ENCODE data around the gene NEUROD1.

The NEUROD1 gene

GRCh38 chr2:181679544-181679979, 755 bp downstream of the NEUROD1 start:
- DNase-seq, result no peak

GRCh38 chr2:181678861-181679543, 1.3 kb downstream of the NEUROD1 start:
- no peak for DNase-seq

- peak; percentile 82 for DNase-seq
Measured at GRCh38 chr2:181677912-181678586, 2.3 kb downstream of the NEUROD1 start.

GRCh38 chr2:181675254-181675653, 5.1 kb downstream of the NEUROD1 start:
- no peak for DNase-seq

- DNase-seq, result no peak
Measured at GRCh38 chr2:181674461-181674860, 5.9 kb downstream of the NEUROD1 start.

- DNase-seq, result no peak
Measured at GRCh38 chr2:181673173-181673572, 7.1 kb downstream of the NEUROD1 start.

- DNase-seq, result no peak
Measured at GRCh38 chr2:181672255-181673008, 7.9 kb downstream of the NEUROD1 start.

GRCh38 chr2:181670632-181671031, 9.7 kb downstream of the NEUROD1 start:
- DNase-seq, result no peak

GRCh38 chr2:181667234-181667633, 13.1 kb downstream of the NEUROD1 start:
- no peak for DNase-seq

- no peak for DNase-seq
Measured at GRCh38 chr2:181662287-181662686, 18.0 kb downstream of the NEUROD1 start.

GRCh38 chr2:181660181-181660580, 20.1 kb downstream of the NEUROD1 start:
- DNase-seq, result no peak

- no peak for DNase-seq
Measured at GRCh38 chr2:181658444-181658843, 21.9 kb downstream of the NEUROD1 start.

GRCh38 chr2:181657379-181657778, 22.9 kb downstream of the NEUROD1 start:
- DNase-seq, result no peak

- peak; percentile 62 for DNase-seq
Measured at GRCh38 chr2:181656450-181657291, 23.6 kb downstream of the NEUROD1 start, which contains the start of gene CERKL. TSS of gene CERKL (minus strand) at chr2:181657105. CDS start at chr2:181657006, 99 bp downstream.

- DNase-seq, result no peak
Measured at GRCh38 chr2:181655519-181655918, 24.8 kb downstream of the NEUROD1 start.

GRCh38 chr2:181649436-181649979, 30.8 kb downstream of the NEUROD1 start:
- no peak for DNase-seq

- DNase-seq, result no peak
Measured at GRCh38 chr2:181648478-181649155, 31.7 kb downstream of the NEUROD1 start.

- no peak for DNase-seq
Measured at GRCh38 chr2:181646415-181646987, 33.8 kb downstream of the NEUROD1 start.

GRCh38 chr2:181643151-181643550, 37.2 kb downstream of the NEUROD1 start:
- DNase-seq, result no peak

GRCh38 chr2:181642086-181642485, 38.2 kb downstream of the NEUROD1 start:
- DNase-seq, result no peak

- DNase-seq, result no peak
Measured at GRCh38 chr2:181639686-181640085, 40.6 kb downstream of the NEUROD1 start.
